ENCODE data around the gene VENTX.

VENTX gene

DNA sequence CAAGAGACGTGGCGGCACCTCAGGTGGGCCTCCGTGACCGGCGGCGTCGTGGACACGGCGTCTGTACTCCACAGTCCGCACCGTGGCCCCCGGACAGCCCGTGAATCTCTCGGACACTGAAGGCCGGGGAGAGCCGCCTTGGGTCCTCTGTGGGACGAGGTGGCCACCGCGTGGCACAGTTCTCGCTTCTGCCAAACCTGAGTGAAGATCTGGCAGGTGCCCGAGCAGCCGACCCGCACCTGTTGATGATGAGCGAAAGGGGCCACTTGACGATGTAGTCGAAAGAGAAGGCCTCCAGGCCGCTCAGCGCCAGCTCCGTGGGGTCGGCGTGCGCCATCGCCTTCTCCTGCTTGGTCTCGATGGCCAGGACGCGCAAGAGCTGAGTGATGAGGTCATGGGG, 47.6 kb downstream of the VENTX start:
- DNase-seq (ENCODE audit: low spot score), result no peak

DNA sequence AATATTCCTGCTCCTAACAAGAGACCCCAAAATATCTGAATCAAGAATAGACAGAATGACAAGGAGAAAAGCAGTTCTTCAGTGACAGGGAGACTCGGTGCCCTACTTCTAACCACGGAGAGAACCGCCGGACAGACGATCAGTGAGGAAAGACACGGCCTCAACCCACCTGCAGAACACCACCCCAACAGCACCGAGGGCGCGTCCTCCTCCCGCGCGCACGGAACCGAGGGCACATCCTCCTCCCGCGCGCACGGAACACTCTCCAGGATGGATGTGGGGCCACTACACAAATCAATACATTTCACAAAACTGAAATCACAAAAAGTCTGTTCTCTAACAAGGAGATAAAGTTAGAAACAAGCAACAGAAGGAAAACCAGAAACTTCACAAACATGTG, 48.7 kb downstream of the VENTX start:
- DNase-seq (ENCODE audit: low spot score), result no peak

DNA sequence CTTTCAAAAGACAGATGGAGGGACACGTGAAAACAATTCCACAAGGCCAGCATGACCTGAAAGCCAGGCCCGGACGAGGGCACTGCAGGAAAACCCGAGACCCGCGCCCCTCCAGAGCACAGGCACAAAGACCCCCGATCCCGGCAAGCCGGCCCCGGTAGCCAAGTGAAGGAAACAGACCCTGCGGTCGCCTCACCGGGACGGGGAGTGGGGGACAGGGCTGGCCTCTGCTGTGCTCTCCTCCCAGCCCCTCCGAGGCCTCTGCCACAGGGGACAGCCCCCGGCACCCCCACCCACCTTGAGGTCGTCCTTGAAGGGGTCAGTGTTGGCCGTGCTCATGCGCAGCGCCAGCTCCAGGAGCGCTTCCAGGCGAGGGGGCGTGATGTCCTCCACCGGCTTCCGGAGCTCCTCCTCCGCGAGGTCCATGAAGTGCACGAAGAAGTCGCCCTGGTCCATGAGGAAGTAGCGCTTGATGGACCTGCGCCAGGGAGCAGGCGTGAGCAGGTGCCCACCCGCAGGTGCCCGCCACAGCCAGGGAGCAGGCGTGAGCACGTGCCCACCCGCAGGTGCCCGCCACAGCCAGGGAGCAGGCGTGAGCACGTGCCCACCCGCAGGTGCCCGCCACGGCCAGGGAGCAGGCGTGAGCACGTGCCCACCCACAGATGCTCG, 50.3 kb downstream of the VENTX start:
- DNase-seq (ENCODE audit: low spot score), result no peak

DNA sequence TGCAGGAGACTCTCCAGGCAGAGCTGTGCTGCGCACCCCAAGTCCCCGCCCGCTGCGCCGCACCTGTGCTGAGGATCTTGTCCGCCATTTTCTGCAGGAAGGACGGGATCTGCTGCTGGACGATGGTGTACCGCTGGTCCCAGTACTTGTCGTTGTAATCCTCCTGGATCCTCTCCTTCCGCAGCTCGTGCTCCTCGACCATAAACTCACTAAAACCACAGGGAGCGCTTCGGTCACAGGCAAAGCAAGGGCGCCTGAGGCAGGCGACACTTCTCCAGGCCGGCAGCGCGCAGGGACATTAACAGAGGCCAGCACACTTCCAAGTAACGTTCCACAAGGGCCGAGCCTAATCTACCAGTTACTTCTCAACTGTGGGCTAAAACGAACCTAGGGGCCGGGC, 52.1 kb downstream of the VENTX start:
- DNase-seq (ENCODE audit: low spot score), result no peak

Measured in CD4-positive, alpha-beta T cell treated with Interleukin-6 at 100 ng/mL for 8 hours (primary cell).